ENCODE measurements around the gene POC1A. TPM values are rescaled to one million over a fixed set of nuclear protein-coding genes. Genes with fewer than 3 reads are reported as not detected.

POC1A gene
- total and polyA plus RNA-seq, 2 donors (not counting 3 experiments of a cell fraction or from before 2014, with no cell fraction given): 14.8 to 19.4 TPM

GRCh38 chr3:52137311-52137710 is 16.9 kb downstream of the POC1A start:
- no peak overlapping the region for H3K4me3 ChIP-seq (replicated peaks in 1 of 3; ENCODE audit: insufficient read depth in 1 of 3, low read depth in 1 of 3, low read length in 3 of 3)
- H2AFZ ChIP-seq (ENCODE audit: low read depth, low read length): no peak overlapping the region
- H3K27ac ChIP-seq (ENCODE audit: insufficient read depth, low read depth, low read length): no peak overlapping the region
- CTCF ChIA-PET: interaction anchor here (0.6 to 3.0 kb wide), 9 partner anchors 15 to 164 kb away, joined by 3 to 21 read pairs (median 4); partner anchors contain the start of gene ABHD14B
- no peak overlapping the region for H3K4me2 ChIP-seq (ENCODE audit: insufficient read depth, low read length)
- no peak for TF ChIP-seq GATA2 (IDR thresholded peaks at IDR 0.05; ENCODE audit: insufficient read depth, insufficient read length, low read depth, low read length)
- TF ChIP-seq MYC (IDR thresholded peaks at IDR 0.05; ENCODE audit: low read depth, low read length): no peak
- H3K9me3 ChIP-seq (replicated peaks; ENCODE audit: control insufficient read depth, insufficient read depth, low read length): no peaks in the 10 kb centered on the region
- H3K9me1 ChIP-seq (replicated peaks; ENCODE audit: control insufficient read depth, extremely low read depth, insufficient read depth, low read length): no peaks in the 10 kb centered on the region
- DNase-seq (ENCODE audit: low read depth, low spot score) (no peak), FAIRE-seq (no peak)
- peaks cover 9% of the 10 kb centered on the region for H3K4me1 ChIP-seq (ENCODE audit: control insufficient read depth, extremely low read depth, insufficient read depth, low read length)
- H3K36me3 ChIP-seq (ENCODE audit: control insufficient read depth in 2 of 2, extremely low read depth in 1 of 2, insufficient read depth in 2 of 2, low read length in 2 of 2): peaks cover 0 to 4% of the 10 kb centered on the region in 2 experiments
- no peaks in the 10 kb centered on the region for H4K20me1 ChIP-seq (replicated peaks; ENCODE audit: control insufficient read depth, extremely low read depth, insufficient read depth, low read length)
- no peaks in the 10 kb centered on the region for H3K27me3 ChIP-seq (ENCODE audit: control insufficient read depth in 2 of 2, insufficient read depth in 2 of 2, low read length in 2 of 2)
- no peaks in the 10 kb centered on the region for H3K79me2 ChIP-seq (ENCODE audit: control insufficient read depth, insufficient read depth, low read length)
- dilution Hi-C loops (cut with MboI; ENCODE audit: extremely low pct_ligation_motif_present, low sequenced_read_pairs): no loop called here
- intact Hi-C loops (cut with micrococcal nuclease): no loop called here
- no TSS peak for BruUV-seq (replicated peaks)
- H3K9ac ChIP-seq (replicated peaks; ENCODE audit: extremely low read depth, insufficient read depth, low read length): no peak overlapping the region
- POLR2A ChIA-PET: no interaction called here

- FAIRE-seq: peak; percentile 50
- Histone ChIP-seq H3K9me1 (replicated peaks; ENCODE audit: control insufficient read depth, extremely low read depth, insufficient read depth, low read length) (no peaks in the 10 kb centered on the region), H2AFZ (ENCODE audit: low read depth, low read length) (peak overlapping the region; percentile 21), H3K27ac (ENCODE audit: insufficient read depth, low read depth, low read length) (no peak overlapping the region), H3K4me1 (ENCODE audit: control insufficient read depth, extremely low read depth, insufficient read depth, low read length) (peaks cover 9% of the 10 kb centered on the region), H3K4me3 (replicated peaks in 1 of 3; ENCODE audit: insufficient read depth in 1 of 3, low read depth in 1 of 3, low read length in 3 of 3) (no peak overlapping the region), H3K9ac (replicated peaks; ENCODE audit: extremely low read depth, insufficient read depth, low read length) (no peak overlapping the region), H3K27me3 (ENCODE audit: control insufficient read depth in 2 of 2, insufficient read depth in 2 of 2, low read length in 2 of 2) (no peaks in the 10 kb centered on the region), H4K20me1 (replicated peaks; ENCODE audit: control insufficient read depth, extremely low read depth, insufficient read depth, low read length) (no peaks in the 10 kb centered on the region), H3K9me3 (replicated peaks; ENCODE audit: control insufficient read depth, insufficient read depth, low read length) (no peaks in the 10 kb centered on the region), H3K79me2 (ENCODE audit: control insufficient read depth, insufficient read depth, low read length) (no peaks in the 10 kb centered on the region), H3K36me3 (ENCODE audit: control insufficient read depth in 2 of 2, extremely low read depth in 1 of 2, insufficient read depth in 2 of 2, low read length in 2 of 2) (no peaks in the 10 kb centered on the region), H3K4me2 (ENCODE audit: insufficient read depth, low read length) (no peak overlapping the region)
- TF ChIP-seq POLR2AphosphoS5 (IDR thresholded peaks at IDR 0.05; ENCODE audit: insufficient read depth, low read depth, low read length) (no peak), MYC (IDR thresholded peaks at IDR 0.05; ENCODE audit: low read depth, low read length) (no peak), CTCF (IDR thresholded peaks at IDR 0.05; ENCODE audit: extremely low read depth in 1 of 2, insufficient read depth in 1 of 2, low read depth in 1 of 2, low read length in 2 of 2) (no peak), POLR2A (IDR thresholded peaks at IDR 0.05; ENCODE audit: low read depth, low read length) (no peak), FOS (IDR thresholded peaks at IDR 0.05; ENCODE audit: borderline replicate concordance, insufficient read depth, low read length) (no peak), GATA2 (IDR thresholded peaks at IDR 0.05; ENCODE audit: insufficient read depth, insufficient read length, low read depth, low read length) (no peak), MAX (IDR thresholded peaks at IDR 0.05; ENCODE audit: insufficient read depth, insufficient read length) (no peak), JUN (IDR thresholded peaks at IDR 0.05; ENCODE audit: borderline replicate concordance, insufficient read depth, insufficient read length, low read depth) (no peak)
- CTCF ChIA-PET: interaction anchor here (0.8 to 3.0 kb wide), 9 partner anchors 13 to 163 kb away, joined by 3 to 21 read pairs (median 5); partner anchors contain the start of gene ABHD14B
- dilution Hi-C loops (cut with MboI; ENCODE audit: extremely low pct_ligation_motif_present, low sequenced_read_pairs) (no loop called here), intact Hi-C loops (cut with micrococcal nuclease) (no loop called here)
- POLR2A ChIA-PET: no interaction called here
- no TSS peak for BruUV-seq (replicated peaks)
- peak; percentile 32 for DNase-seq (ENCODE audit: low read depth, low spot score)
These were observed 17.7 kb downstream of the POC1A start for GRCh38 chr3:52136513-52136912.

All from endothelial cell of umbilical vein (primary cell).